Mesenchymal stem cell (in vitro differentiated cells and primary cell): Measurements from ENCODE around the gene ZNF217.
"Not testable (repeated sequence)": the region's sequence is repeated elsewhere in the genome, so short reads cannot be mapped to it uniquely, and the experiment has no call there.

Experiments used
- DNase-seq: peaks from one replicate; pipeline ENCODE4 v3.0.0-alpha.2; 2013
- H2AFZ ChIP-seq: one replicate; pipeline ENCODE4 v1.6.1; 2013; ENCODE audit warnings: low read depth, mild to moderate bottlenecking, control low read depth, inconsistent platforms, low read length, moderate library complexity
- H2AK5ac ChIP-seq: 2 replicates; pipeline ENCODE4 v1.6.1; 2013; ENCODE audit warnings: low read length, moderate library complexity, mild to moderate bottlenecking, inconsistent platforms; ENCODE audit not compliant: severe bottlenecking
- H2BK120ac ChIP-seq: one replicate; pipeline ENCODE4 v1.6.1; 2013; ENCODE audit warnings: low read depth, mild to moderate bottlenecking, inconsistent platforms, low read length, moderate library complexity
- H2BK12ac ChIP-seq, 2 experiments: one replicate each; pipeline ENCODE4 v1.6.1; 2013; ENCODE audit warnings: inconsistent platforms in 2 of 2, low read length in 2 of 2, mild to moderate bottlenecking in 2 of 2, moderate library complexity in 2 of 2, control low read depth in 1 of 2
- H2BK15ac ChIP-seq: one replicate; pipeline ENCODE4 v1.6.1; 2013; ENCODE audit warnings: mild to moderate bottlenecking, low read depth, inconsistent platforms; ENCODE audit not compliant: poor library complexity, severe bottlenecking
- H2BK5ac ChIP-seq: 2 replicates; pipeline ENCODE4 v1.6.1; 2013; ENCODE audit warnings: low read depth, mild to moderate bottlenecking, low read length, control low read depth, inconsistent platforms; ENCODE audit not compliant: poor library complexity, severe bottlenecking
- H3K14ac ChIP-seq, 2 experiments: one replicate each; pipeline ENCODE4 v1.6.1; 2013; ENCODE audit warnings: inconsistent platforms in 2 of 2, low read length in 2 of 2, control low read depth in 1 of 2, mild to moderate bottlenecking in 1 of 2, moderate library complexity in 1 of 2
- H3K18ac ChIP-seq, 2 experiments: one replicate each; pipeline ENCODE4 v1.6.1; 2013; ENCODE audit warnings: inconsistent platforms in 2 of 2, low read length in 2 of 2, control low read depth in 1 of 2, low read depth in 1 of 2, mild to moderate bottlenecking in 1 of 2
- H3K23ac ChIP-seq, 2 experiments: one replicate each; pipeline ENCODE4 v1.6.1; 2013; ENCODE audit warnings: inconsistent platforms in 2 of 2, low read length in 2 of 2, mild to moderate bottlenecking in 2 of 2, moderate library complexity in 2 of 2, control low read depth in 1 of 2
- H3K27ac ChIP-seq: 2 replicates; pipeline ENCODE4 v1.5.1; 2013; ENCODE audit warnings: mild to moderate bottlenecking, moderate library complexity, low read length, control low read depth, inconsistent platforms; ENCODE audit not compliant: poor library complexity, severe bottlenecking
- H3K27me3 ChIP-seq, 2 experiments: 2 replicates each; pipeline versions ENCODE4 v1.6.1 to v1.7.0; 2013; ENCODE audit warnings: low read length in 2 of 2, mild to moderate bottlenecking in 2 of 2, moderate library complexity in 2 of 2, control low read depth in 1 of 2, inconsistent platforms in 1 of 2; ENCODE audit not compliant: control insufficient read depth in 1 of 2, insufficient read depth in 1 of 2
- H3K36me3 ChIP-seq, 2 experiments: 2 replicates each; pipeline versions ENCODE4 v1.6.1 to v1.7.0; 2013; ENCODE audit warnings: low read length in 2 of 2, control low read depth in 1 of 2, inconsistent platforms in 1 of 2, low read depth in 1 of 2, mild to moderate bottlenecking in 1 of 2; ENCODE audit not compliant: insufficient read depth in 2 of 2, control insufficient read depth in 1 of 2
- H3K4ac ChIP-seq, 2 experiments: one replicate each; pipeline ENCODE4 v1.6.1; 2013; ENCODE audit warnings: inconsistent platforms in 2 of 2, low read length in 2 of 2, mild to moderate bottlenecking in 2 of 2, moderate library complexity in 2 of 2, control low read depth in 1 of 2, low read depth in 1 of 2
- H3K4me1 ChIP-seq: 2 replicates; pipeline ENCODE4 v1.6.1; 2013; ENCODE audit warnings: low read depth, low read length, control low read depth; ENCODE audit not compliant: control insufficient read depth, insufficient read depth
- H3K4me2 ChIP-seq: 2 replicates; pipeline ENCODE4 v1.6.1; 2013; ENCODE audit warnings: low read length, mild to moderate bottlenecking, inconsistent platforms; ENCODE audit not compliant: poor library complexity, severe bottlenecking
- H3K4me3 ChIP-seq, 2 experiments: 2 replicates each; pipeline versions ENCODE4 v1.5.1 to v1.7.0; 2013; ENCODE audit warnings: low read length in 2 of 2, mild to moderate bottlenecking in 2 of 2, control low read depth in 1 of 2, low read depth in 1 of 2; ENCODE audit not compliant: insufficient read depth in 1 of 2
- H3K79me1 ChIP-seq: replicated peaks from 2 replicates; pipeline ENCODE4 v1.6.1; 2013; ENCODE audit warnings: mild to moderate bottlenecking, control low read depth, low read length, inconsistent platforms; ENCODE audit not compliant: poor library complexity, severe bottlenecking
- H3K9ac ChIP-seq: 2 replicates; pipeline ENCODE4 v1.7.0; 2013; ENCODE audit warnings: mild to moderate bottlenecking, low read length, moderate library complexity
- H3K9me3 ChIP-seq: 2 replicates; pipeline ENCODE4 v1.7.0; 2013; ENCODE audit warnings: mild to moderate bottlenecking, low read length; ENCODE audit not compliant: control insufficient read depth
- H4K8ac ChIP-seq: one replicate; pipeline ENCODE4 v1.6.1; 2013; ENCODE audit warnings: inconsistent platforms, mild to moderate bottlenecking, low read length, moderate library complexity
- H4K91ac ChIP-seq: one replicate; pipeline ENCODE4 v1.6.1; 2013; ENCODE audit warnings: mild to moderate bottlenecking, low read length, inconsistent platforms
- WGBS: methylation state at CpG from one replicate; pipeline ENCODE4 v1.1.7; 2013; ENCODE audit warnings: mixed read lengths; 5-methylcytosine and 5-hydroxymethylcytosine counted together

The ZNF217 gene

DNA sequence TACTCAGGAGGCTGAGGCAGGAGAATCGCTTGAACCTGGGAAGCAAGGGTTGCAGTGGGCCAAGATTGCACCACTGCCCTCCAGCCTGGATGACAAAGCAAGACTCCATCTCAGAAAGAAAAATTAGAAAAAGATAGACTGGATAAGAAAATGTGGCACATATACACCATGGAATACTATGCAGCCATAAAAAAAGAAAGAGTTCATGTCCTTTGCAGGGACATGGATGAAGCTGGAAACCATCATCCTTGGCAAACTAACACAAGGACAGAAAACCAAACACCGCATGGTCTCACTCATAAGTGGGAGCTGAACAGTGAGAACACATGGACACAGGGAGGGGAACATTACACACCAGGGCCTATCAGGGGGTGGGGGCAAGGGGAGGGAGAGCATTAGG lies 70.0 kb downstream of the ZNF217 start:
- not testable (repeated sequence) for H3K23ac ChIP-seq, H3K18ac ChIP-seq, H3K27ac ChIP-seq, H3K9me3 ChIP-seq, H2BK12ac ChIP-seq, H3K4me1 ChIP-seq, H2AK5ac ChIP-seq, DNase-seq, H2BK15ac ChIP-seq, H2AFZ ChIP-seq, H4K91ac ChIP-seq, H3K36me3 ChIP-seq, H3K27me3 ChIP-seq, H3K79me1 ChIP-seq, H3K9ac ChIP-seq, H2BK5ac ChIP-seq, H3K4ac ChIP-seq, H3K4me2 ChIP-seq, H4K8ac ChIP-seq, H2BK120ac ChIP-seq, H3K4me3 ChIP-seq, H3K14ac ChIP-seq
- 88% methylated on average over 2 of the region's 2 CpGs for WGBS

DNA sequence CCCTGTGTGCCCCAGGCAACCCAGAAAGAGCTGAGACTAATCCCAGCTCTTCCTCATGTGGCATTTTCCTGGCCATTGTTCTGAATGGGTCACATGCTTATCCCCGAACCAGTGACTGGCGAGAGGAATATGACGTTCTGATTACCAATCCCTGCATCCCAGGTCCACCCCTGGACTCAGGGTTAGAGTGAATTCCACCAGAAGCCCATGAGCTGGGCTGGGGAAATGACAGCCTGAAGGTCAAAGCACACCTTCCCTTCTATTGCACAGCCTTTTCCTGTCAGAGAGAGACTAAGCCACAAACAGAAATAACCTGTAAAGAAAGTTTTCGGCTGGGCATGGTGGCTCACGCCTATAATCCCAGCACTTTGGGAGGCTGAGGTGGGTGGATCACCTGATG lies 70.9 kb downstream of the ZNF217 start:
- Histone ChIP-seq H2BK120ac (no peak overlapping the region), H3K23ac (no peak overlapping the region), H3K27me3 (peaks cover 0 to 4% of the 10 kb centered on the region in 2 experiments), H3K36me3 (no peaks in the 10 kb centered on the region), H2BK15ac (no peak overlapping the region), H2BK12ac (no peak overlapping the region), H3K9me3 (no peaks in the 10 kb centered on the region), H3K27ac (no peak overlapping the region), H2AK5ac (no peak overlapping the region), H2AFZ (no peak overlapping the region), H3K14ac (no peak overlapping the region), H3K4ac (no peak overlapping the region), H3K9ac (no peak overlapping the region), H3K4me1 (no peaks in the 10 kb centered on the region), H3K18ac (no peak overlapping the region), H3K4me2 (no peak overlapping the region), H3K4me3 (no peak overlapping the region), H4K91ac (no peak overlapping the region), H4K8ac (no peak overlapping the region), H3K79me1 (no peaks in the 10 kb centered on the region), H2BK5ac (no peak overlapping the region)
- no peak for DNase-seq
- WGBS = 90% methylated on average over 5 of the region's 5 CpGs

DNA sequence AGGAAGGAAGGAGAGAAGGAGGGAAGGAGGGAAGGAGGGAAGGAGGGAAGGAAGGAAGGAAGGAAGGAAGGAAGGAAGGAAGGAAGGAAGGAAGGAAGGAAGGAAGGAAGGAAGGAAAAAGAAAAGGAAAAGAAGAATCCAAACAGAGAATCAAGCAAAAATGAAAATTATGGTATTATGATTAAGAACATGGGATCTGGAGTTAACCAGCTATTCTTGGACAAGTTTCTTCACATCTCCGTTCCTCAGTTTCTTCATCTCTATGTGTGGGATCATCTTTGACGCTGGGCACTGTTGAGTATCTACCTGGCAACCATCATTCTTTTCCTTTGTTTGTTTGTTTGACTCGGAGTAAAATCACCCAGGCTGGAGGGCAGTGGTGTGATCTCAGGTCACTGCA lies 71.6 kb downstream of the ZNF217 start:
- H3K18ac ChIP-seq = no peak overlapping the region
- no peak overlapping the region for H3K9ac ChIP-seq
- H4K91ac ChIP-seq = no peak overlapping the region
- no peaks in the 10 kb centered on the region for H3K4me1 ChIP-seq
- H2BK12ac ChIP-seq = no peak overlapping the region
- no peak overlapping the region for H3K4me2 ChIP-seq
- no peaks in the 10 kb centered on the region for H3K9me3 ChIP-seq
- H3K27me3 ChIP-seq = peaks cover 0 to 4% of the 10 kb centered on the region in 2 experiments
- no peak overlapping the region for H3K4me3 ChIP-seq
- no peak overlapping the region for H2BK5ac ChIP-seq
- no peak overlapping the region for H3K27ac ChIP-seq
- no peak overlapping the region for H2BK15ac ChIP-seq
- H3K23ac ChIP-seq = no peak overlapping the region
- no peak overlapping the region for H2AK5ac ChIP-seq
- 90% methylated on average over 3 of the region's 3 CpGs for WGBS
- H3K79me1 ChIP-seq = no peaks in the 10 kb centered on the region
- no peak overlapping the region for H2BK120ac ChIP-seq
- no peak overlapping the region for H3K4ac ChIP-seq
- no peak overlapping the region for H3K14ac ChIP-seq
- no peaks in the 10 kb centered on the region for H3K36me3 ChIP-seq
- DNase-seq = no peak
- no peak overlapping the region for H2AFZ ChIP-seq
- H4K8ac ChIP-seq = no peak overlapping the region

GRCh38 chr20:53521421-53521820 lies 72.2 kb downstream of the ZNF217 start:
- not testable (repeated sequence) for H3K23ac ChIP-seq, H2AFZ ChIP-seq, H4K8ac ChIP-seq, H2BK12ac ChIP-seq, H3K14ac ChIP-seq, H3K9ac ChIP-seq, H2BK120ac ChIP-seq, H3K27ac ChIP-seq, H3K18ac ChIP-seq, H3K9me3 ChIP-seq, H2AK5ac ChIP-seq, H2BK15ac ChIP-seq, H3K4me2 ChIP-seq, H2BK5ac ChIP-seq, H3K79me1 ChIP-seq, H3K36me3 ChIP-seq, H4K91ac ChIP-seq, H3K4me1 ChIP-seq, H3K27me3 ChIP-seq, H3K4me3 ChIP-seq, H3K4ac ChIP-seq
- WGBS = 82% methylated on average over 5 of the region's 5 CpGs
- DNase-seq = peak; percentile 9
